CD8-positive, alpha-beta memory T cell (primary cell): ENCODE results near the gene EXOC4. TPM values are rescaled to one million over a fixed set of nuclear protein-coding genes. Genes with fewer than 3 reads are reported as not detected.

Experiments used
- CTCF ChIA-PET: fragments of 350-600 bp; sonication (Branson Sonifier 250); formaldehyde crosslinking; loops from one replicate; lab custom pipeline; 2021; ENCODE audit warnings: antibody characterized with exemption; lab: Charles Lee
- POLR2A ChIA-PET: fragments of 350-600 bp; sonication (Branson Sonifier 250); formaldehyde crosslinking; loops from one replicate; lab custom pipeline; 2021; ENCODE audit warnings: antibody characterized with exemption; lab: Charles Lee
- DNase-seq, 5 donors: peaks; one replicate each; pipeline versions ENCODE4 v3.0.0 to v3.0.0-alpha.2; 2020 to 2022; ENCODE audit warnings: mixed read lengths in 1 of 5
- H3K27ac ChIP-seq: one replicate; pipeline ENCODE4 v1.7.0; 2013; ENCODE audit warnings: low read depth, mild to moderate bottlenecking, low read length, moderate library complexity
- H3K27me3 ChIP-seq: 2 replicates; pipeline ENCODE4 v1.7.0; 2013; ENCODE audit warnings: low read length, mild to moderate bottlenecking; ENCODE audit not compliant: insufficient read depth, poor library complexity, severe bottlenecking
- H3K36me3 ChIP-seq: 2 replicates; pipeline ENCODE4 v1.7.0; 2013; ENCODE audit warnings: mild to moderate bottlenecking, low read length, moderate library complexity; ENCODE audit not compliant: insufficient read depth
- H3K4me1 ChIP-seq: 2 replicates; pipeline ENCODE4 v1.7.0; 2013; ENCODE audit warnings: mild to moderate bottlenecking, low read length, moderate library complexity; ENCODE audit not compliant: insufficient read depth
- H3K4me3 ChIP-seq: 2 replicates; pipeline ENCODE4 v1.7.0; 2013; ENCODE audit warnings: mild to moderate bottlenecking, low read length
- H3K9me3 ChIP-seq: 2 replicates; pipeline ENCODE4 v1.7.0; 2013; ENCODE audit warnings: mild to moderate bottlenecking, low read length
- H3K27ac Mint-ChIP-seq, 8 donors: one replicate each; pipeline ENCODE4 v1.8.0; 2020 to 2021; ENCODE audit warnings: mixed read lengths in 8 of 8, mild to moderate bottlenecking in 6 of 8, inconsistent platforms in 3 of 8, moderate library complexity in 3 of 8
- H3K27me3 Mint-ChIP-seq, 2 donors: one replicate each; pipeline ENCODE4 v1.8.0; 2020 to 2021; ENCODE audit warnings: mixed read lengths in 2 of 2, mild to moderate bottlenecking in 1 of 2, moderate library complexity in 1 of 2
- H3K36me3 Mint-ChIP-seq, 3 donors: one replicate each; pipeline ENCODE4 v1.8.0; 2020 to 2021; ENCODE audit warnings: mixed read lengths in 3 of 3, inconsistent platforms in 1 of 3, mild to moderate bottlenecking in 1 of 3
- H3K4me1 Mint-ChIP-seq, 3 donors: one replicate each; pipeline ENCODE4 v1.8.0; 2020 to 2021; ENCODE audit warnings: mixed read lengths in 3 of 3, inconsistent platforms in 1 of 3, mild to moderate bottlenecking in 1 of 3
- H3K4me3 Mint-ChIP-seq, 7 donors: one replicate each; pipeline ENCODE4 v1.8.0; 2020 to 2021; ENCODE audit warnings: mixed read lengths in 7 of 7, mild to moderate bottlenecking in 6 of 7, moderate library complexity in 4 of 7, inconsistent platforms in 2 of 7
- H3K9me3 Mint-ChIP-seq, 5 donors: one replicate each; pipeline ENCODE4 v1.8.0; 2020 to 2022; ENCODE audit warnings: mixed read lengths in 5 of 5, mild to moderate bottlenecking in 3 of 5, moderate library complexity in 2 of 5, inconsistent platforms in 1 of 5
- polyA plus RNA-seq: library from polyadenylated mRNA; unstranded; fragments of 300-500 nt; fragmentation: Illumina TruSeq; gene quantifications from one replicate; pipeline ENCODE4 v1.2.3, GENCODE V29; 2021
- total RNA-seq, 2 experiments: library from RNA; stranded (reverse); gene quantifications; one replicate each; pipeline ENCODE4 v1.2.3, GENCODE V29; 2021

EXOC4 gene
- total and polyA plus RNA-seq, 3 experiments from 2014 or later: 34.5 to 53.2 (median 50.3) TPM

DNA sequence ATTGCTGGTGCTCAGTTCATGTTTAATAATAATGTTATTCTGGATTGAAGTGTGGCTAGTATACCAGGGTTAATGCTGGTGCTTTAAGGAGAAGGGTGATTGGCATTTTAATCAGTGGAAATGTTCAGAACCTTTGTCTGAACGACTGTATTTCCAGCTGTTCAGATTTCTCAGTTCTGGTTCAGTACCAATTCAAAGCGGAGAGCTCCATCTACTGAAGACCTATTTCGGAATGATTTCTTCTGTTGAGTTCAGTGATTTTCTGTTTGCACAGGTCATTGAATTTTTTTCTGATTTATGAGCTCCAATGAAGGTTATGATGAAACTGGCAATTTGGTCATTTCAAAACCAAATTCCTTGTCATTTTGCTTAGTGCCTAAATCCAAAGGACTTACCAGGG, 160.1 kb downstream of the EXOC4 start:
- Histone ChIP-seq H3K27me3 (no peaks in the 10 kb centered on the region), H3K4me1 (no peaks in the 10 kb centered on the region), H3K9me3 (no peaks in the 10 kb centered on the region), H3K27ac (no peak overlapping the region), H3K4me3 (no peak overlapping the region), H3K36me3 (no peaks in the 10 kb centered on the region)
- no peaks in the 10 kb centered on the region for H3K9me3 Mint-ChIP-seq
- CTCF ChIA-PET: no interaction called here
- POLR2A ChIA-PET: no interaction called here
- peaks cover 14 to 25% (median 23%) of the 10 kb centered on the region in 3 donors for H3K4me1 Mint-ChIP-seq
- H3K27ac Mint-ChIP-seq: no peak overlapping the region
- H3K36me3 Mint-ChIP-seq: peaks cover 0 to 7% (median 2%) of the 10 kb centered on the region in 3 donors
- no peak for DNase-seq
- H3K27me3 Mint-ChIP-seq: peaks cover 0 to under 1% of the 10 kb centered on the region in 2 donors
- H3K4me3 Mint-ChIP-seq: no peak overlapping the region

DNA sequence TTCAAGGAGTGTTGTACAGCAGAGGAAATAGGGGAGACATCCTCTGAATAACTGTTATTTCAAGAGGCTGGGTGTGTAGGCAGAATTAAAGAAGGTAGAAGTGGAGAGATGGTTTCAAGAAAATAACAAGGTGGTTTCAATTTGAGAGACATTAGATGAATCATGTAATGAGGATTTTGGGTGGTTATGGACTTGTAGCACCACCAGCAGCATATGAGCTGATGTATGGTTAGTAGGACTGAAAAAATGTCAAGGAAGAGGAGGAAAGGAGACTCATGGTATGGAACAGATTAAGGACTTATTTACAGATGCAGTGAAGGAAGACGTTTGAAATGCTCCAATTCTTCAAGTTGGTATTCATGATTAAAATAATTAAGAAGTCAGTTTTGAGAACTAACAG, 166.2 kb downstream of the EXOC4 start:
- H3K27me3 ChIP-seq: no peaks in the 10 kb centered on the region
- peaks cover under 1 to 15% (median 4%) of the 10 kb centered on the region in 3 donors for H3K36me3 Mint-ChIP-seq
- peaks cover 0 to 6% (median 0%) of the 10 kb centered on the region in 5 donors for H3K9me3 Mint-ChIP-seq
- no peak overlapping the region for H3K4me3 ChIP-seq
- no peaks in the 10 kb centered on the region for H3K9me3 ChIP-seq
- no peaks in the 10 kb centered on the region for H3K36me3 ChIP-seq
- no peak overlapping the region for H3K4me3 Mint-ChIP-seq
- H3K27ac Mint-ChIP-seq: peak overlapping the region in 2 of 8 donors; percentile 2 to 8
- no peaks in the 10 kb centered on the region for H3K4me1 Mint-ChIP-seq
- no peak overlapping the region for H3K27ac ChIP-seq
- H3K27me3 Mint-ChIP-seq: no peaks in the 10 kb centered on the region
- DNase-seq: no peak
- ChIA-PET CTCF (no interaction called here), POLR2A (no interaction called here)
- no peaks in the 10 kb centered on the region for H3K4me1 ChIP-seq

- no peak overlapping the region for H3K4me3 ChIP-seq
- Mint-ChIP-seq H3K27ac (no peak overlapping the region), H3K36me3 (peaks cover 10 to 33% (median 22%) of the 10 kb centered on the region in 3 donors), H3K4me1 (peaks cover 23 to 31% (median 24%) of the 10 kb centered on the region in 3 donors), H3K27me3 (no peaks in the 10 kb centered on the region), H3K4me3 (no peak overlapping the region), H3K9me3 (peaks cover 0 to 6% (median 0%) of the 10 kb centered on the region in 5 donors)
- H3K27ac ChIP-seq: no peak overlapping the region
- H3K36me3 ChIP-seq: no peaks in the 10 kb centered on the region
- POLR2A ChIA-PET: no interaction called here
- CTCF ChIA-PET: no interaction called here
- H3K27me3 ChIP-seq: no peaks in the 10 kb centered on the region
- H3K9me3 ChIP-seq: no peaks in the 10 kb centered on the region
- H3K4me1 ChIP-seq: peaks cover 3% of the 10 kb centered on the region
- DNase-seq: no peak
Observed at GRCh38 chr7:133423618-133424017, 170.7 kb downstream of the EXOC4 start.

DNA sequence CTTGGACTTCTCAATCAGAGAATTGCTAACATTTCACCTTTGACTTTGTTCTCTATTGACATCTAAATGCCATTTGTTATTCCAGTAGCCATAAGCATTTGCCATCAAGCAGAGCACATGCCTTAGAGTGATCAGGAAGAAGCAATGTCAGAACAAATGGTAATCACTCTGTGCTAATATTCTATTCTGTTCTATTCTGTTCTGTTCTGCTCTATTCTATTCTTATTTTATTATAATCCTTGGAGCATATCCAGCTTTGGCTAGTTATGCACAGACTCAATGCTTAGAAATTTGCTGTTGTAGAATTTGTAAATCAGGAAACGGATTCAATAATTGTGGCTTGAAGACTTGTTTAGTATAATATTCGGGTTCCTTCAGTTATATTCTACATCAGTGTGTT, 175.4 kb downstream of the EXOC4 start:
- POLR2A ChIA-PET: no interaction called here
- Histone ChIP-seq H3K4me3 (no peak overlapping the region), H3K4me1 (peaks cover 3% of the 10 kb centered on the region), H3K9me3 (no peaks in the 10 kb centered on the region), H3K27ac (no peak overlapping the region), H3K27me3 (no peaks in the 10 kb centered on the region), H3K36me3 (no peaks in the 10 kb centered on the region)
- CTCF ChIA-PET: no interaction called here
- no peaks in the 10 kb centered on the region for H3K27me3 Mint-ChIP-seq
- H3K4me3 Mint-ChIP-seq: no peak overlapping the region
- peaks cover 25 to 31% (median 29%) of the 10 kb centered on the region in 3 donors for H3K4me1 Mint-ChIP-seq
- DNase-seq: no peak
- peaks cover 0 to 1% (median 0%) of the 10 kb centered on the region in 5 donors for H3K9me3 Mint-ChIP-seq
- H3K27ac Mint-ChIP-seq: no peak overlapping the region
- peaks cover 10 to 24% (median 21%) of the 10 kb centered on the region in 3 donors for H3K36me3 Mint-ChIP-seq

- Histone ChIP-seq H3K27ac (no peak overlapping the region), H3K9me3 (no peaks in the 10 kb centered on the region)
- POLR2A ChIA-PET: no interaction called here
Observed at GRCh38 chr7:133428876-133429275, 176.0 kb downstream of the EXOC4 start.

DNA sequence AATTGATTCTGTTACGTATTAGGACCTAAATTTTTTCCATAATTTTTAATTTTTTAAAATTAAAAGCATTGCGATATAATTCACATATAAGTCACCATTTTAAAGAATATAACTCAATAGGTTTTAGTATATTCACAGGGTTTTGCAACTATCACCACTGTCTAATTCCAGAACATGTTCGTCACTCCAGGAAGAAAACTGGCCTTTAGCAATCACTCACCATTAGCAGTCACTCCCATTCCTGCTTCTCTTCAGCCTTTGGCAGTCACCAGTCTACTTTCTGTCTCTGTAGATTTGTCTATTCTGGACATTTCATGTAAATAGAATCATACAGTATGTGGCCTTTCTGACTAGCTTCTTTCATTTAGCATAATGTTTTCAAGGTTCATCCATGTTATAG, 176.5 kb downstream of the EXOC4 start:
- Histone ChIP-seq H3K36me3 (no peaks in the 10 kb centered on the region), H3K4me1 (peaks cover 3% of the 10 kb centered on the region), H3K27me3 (no peaks in the 10 kb centered on the region), H3K27ac (no peak overlapping the region), H3K9me3 (no peaks in the 10 kb centered on the region), H3K4me3 (no peak overlapping the region)
- Mint-ChIP-seq H3K9me3 (peaks cover 0 to 1% (median 0%) of the 10 kb centered on the region in 5 donors), H3K4me1 (peaks cover 28 to 36% (median 34%) of the 10 kb centered on the region in 3 donors), H3K27ac (no peak overlapping the region), H3K27me3 (no peaks in the 10 kb centered on the region), H3K36me3 (peaks cover 7 to 24% (median 17%) of the 10 kb centered on the region in 3 donors), H3K4me3 (no peak overlapping the region)
- POLR2A ChIA-PET: no interaction called here
- no peak for DNase-seq
- CTCF ChIA-PET: no interaction called here

More at GRCh38 chr7:133428876-133429275, 176.0 kb downstream of the EXOC4 start:
- H3K36me3 Mint-ChIP-seq: peaks cover 10 to 24% (median 21%) of the 10 kb centered on the region in 3 donors
- H3K4me1 ChIP-seq: peaks cover 3% of the 10 kb centered on the region
- peaks cover 0 to 1% (median 0%) of the 10 kb centered on the region in 5 donors for H3K9me3 Mint-ChIP-seq
- no peaks in the 10 kb centered on the region for H3K27me3 ChIP-seq
- H3K4me3 ChIP-seq: no peak overlapping the region
- no peak overlapping the region for H3K4me3 Mint-ChIP-seq
- CTCF ChIA-PET: no interaction called here
- no peak for DNase-seq
- H3K27ac Mint-ChIP-seq: no peak overlapping the region
- no peaks in the 10 kb centered on the region for H3K27me3 Mint-ChIP-seq
- peaks cover 25 to 31% (median 29%) of the 10 kb centered on the region in 3 donors for H3K4me1 Mint-ChIP-seq
- no peaks in the 10 kb centered on the region for H3K36me3 ChIP-seq

- ChIA-PET POLR2A (interaction anchor here (0.7 kb wide), 1 partner anchor 14 kb away, joined by 3 read pairs; no protein-coding TSS in a partner anchor), CTCF (no interaction called here)
- no peaks in the 10 kb centered on the region for H3K36me3 ChIP-seq
- peaks cover 0 to 10% (median 4%) of the 10 kb centered on the region in 3 donors for H3K36me3 Mint-ChIP-seq
- H3K4me1 Mint-ChIP-seq: peaks cover 19 to 28% (median 24%) of the 10 kb centered on the region in 3 donors
- H3K9me3 Mint-ChIP-seq: no peaks in the 10 kb centered on the region
- H3K27ac Mint-ChIP-seq: no peak overlapping the region
- H3K4me3 Mint-ChIP-seq: no peak overlapping the region
- no peaks in the 10 kb centered on the region for H3K9me3 ChIP-seq
- H3K4me3 ChIP-seq: no peak overlapping the region
- no peaks in the 10 kb centered on the region for H3K27me3 Mint-ChIP-seq
- peaks cover 2% of the 10 kb centered on the region for H3K4me1 ChIP-seq
- no peak for DNase-seq
- H3K27ac ChIP-seq: no peak overlapping the region
- no peaks in the 10 kb centered on the region for H3K27me3 ChIP-seq
Observed at GRCh38 chr7:133431134-133431724, 178.4 kb downstream of the EXOC4 start.

GRCh38 chr7:133433165-133433812, 180.4 kb downstream of the EXOC4 start:
- Histone ChIP-seq H3K27me3 (no peaks in the 10 kb centered on the region), H3K4me1 (no peaks in the 10 kb centered on the region), H3K27ac (no peak overlapping the region), H3K4me3 (no peak overlapping the region), H3K9me3 (no peaks in the 10 kb centered on the region), H3K36me3 (no peaks in the 10 kb centered on the region)
- ChIA-PET CTCF (no interaction called here), POLR2A (no interaction called here)
- no peak overlapping the region for H3K27ac Mint-ChIP-seq
- no peak overlapping the region for H3K4me3 Mint-ChIP-seq
- peaks cover 6 to 12% (median 6%) of the 10 kb centered on the region in 3 donors for H3K4me1 Mint-ChIP-seq
- no peak for DNase-seq
- no peaks in the 10 kb centered on the region for H3K27me3 Mint-ChIP-seq
- peaks cover 0 to 6% (median 0%) of the 10 kb centered on the region in 3 donors for H3K36me3 Mint-ChIP-seq
- no peaks in the 10 kb centered on the region for H3K9me3 Mint-ChIP-seq
